SKM-1 treated with dmso at 0.1 percent for 144 hours (cell line): ENCODE data around the gene VIPR2.
"Not testable (repeated sequence)": the region's sequence is repeated elsewhere in the genome, so short reads cannot be mapped to it uniquely, and the experiment has no call there.

Experiments
- DNase-seq: peaks from one replicate; lab custom pipeline; 2025; ENCODE audit not compliant: unreplicated experiment; lab: John Stamatoyannopoulos, UW

The VIPR2 gene

GRCh38 chr7:158996214-158997109 is 148.2 kb downstream of the VIPR2 start:
- DNase-seq = no peak

GRCh38 chr7:158995514-158995913 is 149.2 kb downstream of the VIPR2 start:
- no peak for DNase-seq

- DNase-seq = no peak
Measured at GRCh38 chr7:158994687-158995086, 150.0 kb downstream of the VIPR2 start.

- no peak for DNase-seq
Measured at GRCh38 chr7:158993591-158993990, 151.1 kb downstream of the VIPR2 start.

- no peak for DNase-seq
Measured at GRCh38 chr7:158992759-158993158, 151.9 kb downstream of the VIPR2 start.

- no peak for DNase-seq
Measured at GRCh38 chr7:158991824-158992621, 152.6 kb downstream of the VIPR2 start.

- no peak for DNase-seq
Measured at GRCh38 chr7:158988996-158989395, 155.7 kb downstream of the VIPR2 start.

- DNase-seq = no peak
Measured at GRCh38 chr7:158988302-158988862, 156.3 kb downstream of the VIPR2 start.

- DNase-seq = no peak
Measured at GRCh38 chr7:158987691-158988090, 157.0 kb downstream of the VIPR2 start.

GRCh38 chr7:158985583-158985982 is 159.1 kb downstream of the VIPR2 start:
- no peak for DNase-seq

- DNase-seq = not testable (repeated sequence)
Measured at GRCh38 chr7:158984007-158984406, 160.7 kb downstream of the VIPR2 start.

GRCh38 chr7:158982080-158982479 is 162.6 kb downstream of the VIPR2 start:
- not testable (repeated sequence) for DNase-seq

- no peak for DNase-seq
Measured at GRCh38 chr7:158979635-158980351, 164.9 kb downstream of the VIPR2 start.

GRCh38 chr7:158979023-158979529 is 165.6 kb downstream of the VIPR2 start:
- DNase-seq = no peak
